Measurements from ENCODE around the gene CDK12.
"Not testable (repeated sequence)": the region's sequence is repeated elsewhere in the genome, so short reads cannot be mapped to it uniquely, and the experiment has no call there.

CDK12 gene

GRCh38 chr17:39461113-39461925, at the start of gene CDK12:
TSS of gene CDK12 (plus strand) at chr17:39461486. CDS start at chr17:39462072, 586 bp downstream.
- DNase-seq (ENCODE audit: low read depth in 3 of 3): peak; percentile 79 to 93 (median 91)

- no peak for DNase-seq (ENCODE audit: low read depth in 3 of 3)
Measured at GRCh38 chr17:39416141-39416540, 45.1 kb upstream of the CDK12 start.

DNA sequence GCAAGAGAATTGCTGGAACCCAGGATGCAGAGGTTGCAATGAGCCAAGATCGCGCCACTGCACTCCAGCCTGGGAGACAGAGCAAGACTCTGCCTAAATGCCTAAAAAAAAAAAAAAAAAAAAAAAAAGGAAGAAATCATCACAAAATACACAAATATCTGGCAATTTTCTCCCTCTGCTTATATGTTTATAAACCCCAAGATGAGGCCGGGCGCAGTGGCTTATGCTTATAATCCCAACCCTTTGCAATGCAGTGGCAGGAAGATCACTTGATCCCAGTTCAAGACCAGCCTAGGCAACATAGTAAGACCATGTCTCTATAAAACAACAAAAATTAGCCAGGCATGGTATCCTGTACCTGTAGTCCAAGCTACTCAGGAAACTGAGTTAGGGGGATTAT, 31.7 kb upstream of the CDK12 start:
- no peak for DNase-seq (ENCODE audit: low read depth in 3 of 3)

GRCh38 chr17:39439868-39440267, 21.4 kb upstream of the CDK12 start:
- not testable (repeated sequence) for DNase-seq (ENCODE audit: low read depth in 3 of 3)

DNA sequence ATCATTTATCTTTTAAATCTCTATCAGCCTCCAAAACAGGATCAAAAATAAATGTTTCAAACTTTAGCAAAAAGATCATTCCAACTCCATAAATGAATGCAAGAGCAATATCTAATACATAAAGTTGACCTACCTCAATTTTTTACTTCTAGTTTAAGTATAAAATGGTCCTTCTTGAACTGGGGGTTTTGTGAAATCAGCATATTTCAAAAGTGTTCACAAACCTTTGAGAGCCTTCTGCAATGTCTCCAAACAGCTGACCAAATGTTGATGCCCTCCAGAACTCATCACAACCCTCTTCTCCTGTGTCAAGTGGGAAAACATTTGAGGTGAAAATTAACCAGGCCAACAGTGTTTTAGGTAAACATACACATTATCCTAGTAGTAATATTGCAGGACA, 18.0 kb upstream of the CDK12 start:
- no peak for DNase-seq (ENCODE audit: low read depth in 3 of 3)

GRCh38 chr17:39447561-39447960, 13.7 kb upstream of the CDK12 start:
- DNase-seq (ENCODE audit: low read depth in 3 of 3): no peak

GRCh38 chr17:39450051-39450450, 11.2 kb upstream of the CDK12 start:
- no peak for DNase-seq (ENCODE audit: low read depth in 3 of 3)

DNA sequence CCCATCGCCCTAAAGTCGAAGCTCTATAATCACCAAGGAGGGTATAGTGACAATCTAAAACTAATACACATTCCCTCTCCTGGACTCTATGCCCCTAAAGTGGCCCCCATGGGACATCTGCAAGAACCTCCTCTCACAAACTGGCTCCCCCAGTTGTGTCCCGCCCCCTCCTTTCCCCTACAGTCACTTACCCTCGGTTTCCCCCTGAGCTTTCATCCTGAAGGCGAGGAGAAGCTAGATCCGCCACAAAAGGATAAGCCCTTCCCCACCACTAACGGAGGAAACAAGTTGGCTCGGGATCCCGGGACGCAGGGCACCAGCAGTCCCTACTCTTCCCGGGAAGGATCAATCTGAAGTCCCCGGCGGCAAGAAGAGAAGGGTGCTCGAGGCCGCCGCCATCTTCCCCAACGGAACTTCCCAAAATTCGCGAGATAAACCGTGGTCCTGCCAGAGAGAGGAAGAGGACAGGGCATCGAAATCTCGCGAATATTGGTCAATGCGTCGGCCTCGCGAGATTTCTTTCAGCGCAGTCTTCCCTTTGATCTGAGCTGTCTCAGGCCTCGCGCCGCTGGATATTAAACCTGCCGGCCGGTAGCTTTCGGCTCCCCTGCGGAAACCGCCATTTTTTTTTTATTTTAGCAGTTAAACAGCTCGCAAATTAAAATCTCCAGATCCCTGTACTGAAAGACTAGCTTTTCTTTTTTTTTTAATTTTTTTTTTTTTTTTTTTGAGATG, 10.3 kb upstream of the CDK12 start, which contains the start of gene MED1:
MED1 (minus strand) TSS at position 417 of the 735 bp plus-strand sequence; CDS start at position 216, 201 bp downstream.
- DNase-seq (ENCODE audit: low read depth in 3 of 3): peak; percentile 68 to 80 (median 78)

GRCh38 chr17:39455919-39456318, 5.4 kb upstream of the CDK12 start:
- DNase-seq (ENCODE audit: low read depth in 3 of 3): no peak

GRCh38 chr17:39461926-39462569, 762 bp downstream of the CDK12 start:
- DNase-seq (ENCODE audit: low read depth in 3 of 3): peak in 1 of 3 experiments; percentile 54

- DNase-seq (ENCODE audit: low read depth in 3 of 3): no peak
Measured at GRCh38 chr17:39462631-39463375, 1.5 kb downstream of the CDK12 start.

DNA sequence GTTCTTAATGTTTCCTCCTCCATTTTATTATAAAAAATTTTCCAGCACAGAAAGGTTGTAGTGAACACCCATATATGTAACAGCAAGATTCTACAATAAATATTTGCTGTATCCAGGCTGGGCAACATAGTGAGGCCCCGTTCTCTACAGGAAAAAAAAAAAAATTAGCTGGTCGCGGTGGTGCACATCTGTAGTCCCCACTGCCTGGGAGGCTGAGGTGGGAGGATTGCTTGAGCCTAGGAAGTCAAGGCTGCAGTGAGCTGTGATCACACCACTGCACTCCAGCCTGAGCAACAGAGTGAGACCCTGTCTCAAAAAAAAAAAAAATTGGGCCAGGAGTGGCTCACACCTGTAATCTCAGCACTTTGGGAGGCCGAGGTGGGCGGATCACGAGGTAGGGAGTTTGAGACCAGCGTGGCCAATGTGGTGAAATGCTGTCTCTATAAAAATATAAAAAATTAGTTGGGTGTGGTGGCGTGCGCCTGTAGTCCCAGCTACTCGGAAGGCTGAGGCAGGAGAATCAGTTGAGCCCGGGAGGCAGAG, 3.4 kb downstream of the CDK12 start:
- DNase-seq (ENCODE audit: low read depth in 3 of 3): not testable (repeated sequence)

DNA sequence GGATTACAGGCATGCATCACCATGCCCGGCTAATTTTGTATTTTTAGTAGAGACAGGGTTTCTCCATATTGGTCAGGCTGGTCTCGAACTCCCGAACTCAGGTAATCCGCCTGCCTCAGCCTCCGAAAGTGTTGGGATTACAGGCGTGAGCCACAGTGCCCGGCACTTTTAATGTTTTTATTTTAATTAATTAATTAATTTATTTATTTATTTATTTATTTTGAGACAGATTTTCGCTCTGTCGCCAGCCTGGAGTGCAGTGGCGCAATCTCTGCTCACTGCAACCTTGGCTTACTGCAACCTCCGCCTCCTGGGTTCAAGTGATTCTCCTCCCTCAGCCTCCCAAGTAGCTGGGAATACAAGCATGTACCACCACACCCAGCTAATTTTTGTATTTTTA, 7.3 kb downstream of the CDK12 start:
- not testable (repeated sequence) for DNase-seq (ENCODE audit: low read depth in 3 of 3)

GRCh38 chr17:39473310-39473709, 12.0 kb downstream of the CDK12 start:
- no peak for DNase-seq (ENCODE audit: low read depth in 3 of 3)

GRCh38 chr17:39479631-39480030, 18.3 kb downstream of the CDK12 start:
- DNase-seq (ENCODE audit: low read depth in 3 of 3): not testable (repeated sequence)

DNA sequence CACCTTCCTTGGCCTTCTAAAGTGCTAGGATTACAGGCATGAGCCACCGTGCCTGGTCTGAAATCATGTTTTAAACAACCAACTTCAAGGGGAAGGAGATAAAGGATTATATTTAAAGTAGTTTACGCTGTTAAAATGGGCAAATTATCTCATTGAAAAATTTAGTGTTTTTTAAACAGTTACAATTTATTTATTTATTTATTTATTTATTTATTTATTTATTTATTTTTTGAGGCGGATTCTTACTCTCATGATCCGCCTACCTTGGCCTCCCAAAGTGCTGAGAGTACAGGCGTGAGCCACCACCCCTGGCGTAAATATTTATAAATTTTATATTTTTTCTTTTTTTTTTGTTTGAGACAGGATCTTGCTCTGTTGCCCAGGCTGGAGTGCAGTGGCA, 22.2 kb downstream of the CDK12 start:
- no peak for DNase-seq (ENCODE audit: low read depth in 3 of 3)

- no peak for DNase-seq (ENCODE audit: low read depth in 3 of 3)
Measured at GRCh38 chr17:39484178-39484577, 22.9 kb downstream of the CDK12 start.

DNA sequence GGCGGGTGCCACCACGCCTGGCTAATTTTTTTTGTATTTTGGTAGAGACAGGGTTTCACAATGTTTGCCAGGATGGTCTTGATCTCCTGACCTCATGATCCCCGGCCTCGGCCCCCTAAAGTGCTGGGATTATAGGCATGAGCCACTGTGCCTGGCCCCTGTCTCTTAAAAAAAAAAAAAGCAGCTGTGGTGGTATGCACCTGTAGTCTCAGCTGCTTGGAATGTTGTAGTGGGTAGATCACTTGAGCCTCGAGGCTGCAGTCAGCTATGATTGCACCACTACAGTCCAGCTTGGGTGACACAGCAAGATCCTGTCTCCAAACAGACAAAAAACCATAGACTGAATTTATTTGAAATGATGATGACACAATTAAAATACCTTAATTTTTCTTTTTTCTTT, 24.3 kb downstream of the CDK12 start:
- DNase-seq (ENCODE audit: low read depth in 3 of 3): no peak

GRCh38 chr17:39486242-39486641, 25.0 kb downstream of the CDK12 start:
- no peak for DNase-seq (ENCODE audit: low read depth in 3 of 3)

GRCh38 chr17:39487490-39487889, 26.2 kb downstream of the CDK12 start:
- not testable (repeated sequence) for DNase-seq (ENCODE audit: low read depth in 3 of 3)

GRCh38 chr17:39487946-39488345, 26.7 kb downstream of the CDK12 start:
- DNase-seq (ENCODE audit: low read depth in 3 of 3): no peak

Measured in stimulated activated CD4-positive, alpha-beta T cell treated with anti-CD3 and anti-CD28 coated beads, TNF-alpha, amount 100 ng/mL, for 4 hours (primary cell).